Measurements from ENCODE around the gene ATP1A1.

The ATP1A1 gene

GRCh38 chr1:116389013-116389412 lies 16.0 kb downstream of the ATP1A1 start:
- no peak for DNase-seq (ENCODE audit: low read depth in 2 of 3, low spot score in 2 of 3)

GRCh38 chr1:116389686-116390085 lies 16.6 kb downstream of the ATP1A1 start:
- DNase-seq (ENCODE audit: low read depth in 2 of 3, low spot score in 2 of 3) = no peak

DNA sequence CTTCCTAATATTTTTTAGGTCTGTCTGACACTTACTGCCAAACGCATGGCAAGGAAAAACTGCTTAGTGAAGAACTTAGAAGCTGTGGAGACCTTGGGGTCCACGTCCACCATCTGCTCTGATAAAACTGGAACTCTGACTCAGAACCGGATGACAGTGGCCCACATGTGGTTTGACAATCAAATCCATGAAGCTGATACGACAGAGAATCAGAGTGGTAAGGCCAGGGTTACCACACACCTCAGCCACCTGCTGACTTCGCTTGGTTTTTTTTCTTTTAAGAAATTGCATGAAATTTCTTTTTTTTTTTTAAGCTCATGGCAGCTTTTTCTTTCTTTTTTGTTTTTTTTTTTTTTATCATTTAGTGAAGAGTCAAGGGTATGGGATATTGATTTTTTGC lies 17.2 kb downstream of the ATP1A1 start:
- DNase-seq (ENCODE audit: low read depth in 2 of 3, low spot score in 2 of 3) = no peak

- no peak for DNase-seq (ENCODE audit: low read depth in 2 of 3, low spot score in 2 of 3)
These were observed 18.1 kb downstream of the ATP1A1 start for GRCh38 chr1:116391185-116391584.

DNA sequence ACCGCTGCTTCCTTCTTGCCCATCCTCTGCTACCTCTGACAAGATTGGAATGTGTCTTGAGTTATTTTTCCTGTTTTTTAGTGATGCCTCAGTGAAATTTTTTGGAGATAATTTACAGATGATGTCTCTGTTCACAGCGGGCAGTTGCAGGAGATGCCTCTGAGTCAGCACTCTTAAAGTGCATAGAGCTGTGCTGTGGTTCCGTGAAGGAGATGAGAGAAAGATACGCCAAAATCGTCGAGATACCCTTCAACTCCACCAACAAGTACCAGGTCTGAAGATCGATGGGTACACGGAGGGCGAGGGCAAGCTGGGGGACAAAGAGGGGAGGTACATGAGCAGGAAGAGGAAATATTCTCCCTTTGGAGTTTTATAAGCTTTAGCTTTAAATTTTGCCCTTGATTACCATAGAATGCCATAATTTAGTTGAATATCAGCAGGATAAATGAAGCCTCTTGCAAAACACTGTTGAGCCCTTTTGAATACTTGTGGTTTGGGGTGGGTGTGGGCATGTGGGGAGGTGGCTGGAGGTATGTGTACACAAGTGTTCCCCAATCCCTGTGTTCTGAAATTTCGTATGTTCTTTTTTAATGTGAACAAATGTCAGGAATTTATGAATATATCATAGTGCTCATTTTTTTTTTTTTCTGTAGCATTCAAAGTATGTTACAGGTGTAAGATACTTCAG lies 19.8 kb downstream of the ATP1A1 start:
- no peak for DNase-seq (ENCODE audit: low read depth in 2 of 3, low spot score in 2 of 3)

DNA sequence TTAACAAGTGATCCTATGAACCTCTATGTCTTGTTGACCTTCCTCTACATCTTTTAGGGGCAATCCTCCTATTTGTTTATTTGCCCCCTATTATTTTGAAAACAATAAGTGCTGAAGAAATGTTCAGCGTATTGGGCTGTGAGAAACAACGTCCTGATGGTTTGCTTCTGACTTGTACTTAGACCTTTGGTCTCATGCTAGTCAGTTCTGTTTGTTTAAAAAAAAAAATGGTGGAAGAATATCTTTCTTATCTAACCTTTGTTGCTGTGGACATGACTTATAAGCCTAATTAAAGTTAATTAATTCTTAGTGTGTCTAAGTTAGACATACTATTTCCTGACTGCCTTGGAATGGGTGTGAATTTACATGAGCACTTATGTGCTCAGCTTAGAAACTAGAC lies 20.7 kb downstream of the ATP1A1 start:
- no peak for DNase-seq (ENCODE audit: low read depth in 2 of 3, low spot score in 2 of 3)

GRCh38 chr1:116394270-116394669 lies 21.2 kb downstream of the ATP1A1 start:
- no peak for DNase-seq (ENCODE audit: low read depth in 2 of 3, low spot score in 2 of 3)

DNA sequence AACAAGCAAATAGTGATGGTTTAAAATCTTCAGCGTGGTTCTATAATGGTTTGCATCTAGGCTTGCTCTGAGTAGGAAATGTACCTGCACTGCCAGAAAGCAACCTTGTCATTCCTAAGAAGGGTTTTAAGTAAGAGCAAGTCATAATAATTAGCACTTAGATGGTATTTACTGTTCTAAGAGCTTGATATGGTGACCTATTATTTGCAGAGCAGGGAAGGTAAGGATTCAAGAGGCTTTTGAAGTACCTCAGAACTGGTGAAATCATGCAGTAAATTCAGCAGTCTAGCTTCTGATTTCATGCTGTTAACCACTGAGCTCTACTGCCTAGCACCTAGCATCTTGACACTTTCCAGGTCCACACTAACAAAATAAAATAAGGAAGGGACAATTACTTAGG lies 23.7 kb downstream of the ATP1A1 start:
- DNase-seq (ENCODE audit: low read depth in 2 of 3, low spot score in 2 of 3) = no peak

- no peak for DNase-seq (ENCODE audit: low read depth in 2 of 3, low spot score in 2 of 3)
These were observed 24.7 kb downstream of the ATP1A1 start for GRCh38 chr1:116397728-116398127.

- no peak for DNase-seq (ENCODE audit: low read depth in 2 of 3, low spot score in 2 of 3)
These were observed 27.7 kb downstream of the ATP1A1 start for GRCh38 chr1:116400780-116401179.

GRCh38 chr1:116401646-116402176 lies 28.7 kb downstream of the ATP1A1 start:
- no peak for DNase-seq (ENCODE audit: low read depth in 2 of 3, low spot score in 2 of 3)

DNA sequence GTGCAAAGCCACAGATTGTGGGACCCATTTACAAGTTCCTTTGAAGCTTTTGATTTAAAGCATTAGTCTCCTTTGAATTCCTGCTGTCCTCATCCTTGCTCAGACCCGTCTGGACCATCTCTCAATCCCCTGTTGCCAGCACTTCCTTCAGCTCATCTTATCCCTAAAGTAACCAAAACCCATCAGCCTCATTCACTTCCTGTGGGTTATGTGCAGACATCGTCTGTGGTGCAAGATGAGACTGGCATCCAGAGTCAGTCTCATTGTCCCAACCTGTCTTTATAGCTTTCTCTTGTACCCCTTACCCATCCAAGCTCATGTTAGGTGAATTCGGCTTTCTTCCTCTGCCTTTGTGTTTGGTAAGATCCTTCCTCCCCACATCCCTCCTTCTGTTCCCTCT lies 29.3 kb downstream of the ATP1A1 start:
- no peak for DNase-seq (ENCODE audit: low read depth in 2 of 3, low spot score in 2 of 3)

- DNase-seq (ENCODE audit: low read depth in 2 of 3, low spot score in 2 of 3) = no peak
These were observed 30.6 kb downstream of the ATP1A1 start for GRCh38 chr1:116403496-116404136.

- no peak for DNase-seq (ENCODE audit: low read depth in 2 of 3, low spot score in 2 of 3)
These were observed 31.7 kb downstream of the ATP1A1 start for GRCh38 chr1:116404699-116405098.

DNA sequence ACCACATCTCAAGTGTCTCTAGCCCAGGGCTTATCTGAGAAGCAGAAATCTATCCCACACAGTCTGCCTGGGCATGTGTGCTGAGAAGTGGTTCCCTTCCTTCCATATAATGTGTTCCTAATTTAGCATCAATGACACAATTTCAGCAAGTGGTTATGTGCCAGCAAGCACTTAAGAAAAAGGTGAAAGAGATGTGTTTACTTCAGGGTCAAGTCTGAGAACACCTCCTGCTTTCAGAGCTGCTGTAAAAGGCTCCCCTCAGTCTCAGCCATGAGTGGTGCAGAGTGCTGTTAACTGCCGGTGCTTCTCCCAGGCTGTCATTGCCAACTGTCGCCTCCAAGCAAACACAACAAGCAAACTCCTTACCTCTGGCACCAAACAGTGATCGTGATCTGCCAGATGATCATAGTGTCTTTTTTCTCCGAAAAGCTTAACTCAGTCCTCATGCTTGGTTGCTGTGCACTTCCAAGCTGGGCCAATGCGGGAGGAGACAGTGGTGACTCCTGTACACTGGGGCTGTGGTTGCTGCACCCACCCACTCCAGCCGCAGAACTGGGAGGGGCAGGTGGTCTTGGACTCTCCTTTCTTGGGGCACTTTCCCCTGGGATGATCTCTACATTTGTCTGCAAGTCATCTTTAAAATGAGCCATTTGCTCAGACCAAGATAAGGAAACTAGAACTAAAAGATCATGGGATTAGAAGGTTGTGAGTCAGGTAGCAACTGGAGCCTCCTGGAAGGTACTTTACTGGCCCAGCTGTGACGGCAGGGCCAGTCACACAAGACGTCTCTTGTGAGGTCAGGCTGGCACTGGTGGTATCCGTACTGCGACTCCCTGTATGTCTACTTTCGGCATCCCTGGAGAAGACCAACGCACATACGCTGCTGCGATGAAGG lies 32.4 kb downstream of the ATP1A1 start:
- DNase-seq (ENCODE audit: low read depth in 2 of 3, low spot score in 2 of 3) = no peak

DNA sequence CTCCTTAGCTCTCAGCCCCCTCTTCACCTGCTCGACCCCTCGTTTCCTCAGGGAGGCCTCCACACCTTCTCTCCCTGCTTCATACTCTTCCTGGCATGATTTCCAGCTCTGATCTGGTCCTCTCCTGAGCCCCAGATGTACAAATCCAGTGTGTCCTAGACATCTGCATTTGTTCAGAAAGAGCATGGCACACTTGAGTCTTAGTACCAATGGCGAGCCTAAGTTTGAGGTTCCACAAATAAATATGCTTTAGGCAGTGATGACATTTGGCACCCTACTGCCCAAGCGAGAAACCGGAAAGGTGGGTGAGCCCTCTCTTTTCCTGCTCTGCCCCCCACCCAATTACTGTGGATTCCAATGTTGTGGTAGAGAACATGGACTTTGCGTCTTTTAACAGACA lies 34.0 kb downstream of the ATP1A1 start:
- no peak for DNase-seq (ENCODE audit: low read depth in 2 of 3, low spot score in 2 of 3)

DNA sequence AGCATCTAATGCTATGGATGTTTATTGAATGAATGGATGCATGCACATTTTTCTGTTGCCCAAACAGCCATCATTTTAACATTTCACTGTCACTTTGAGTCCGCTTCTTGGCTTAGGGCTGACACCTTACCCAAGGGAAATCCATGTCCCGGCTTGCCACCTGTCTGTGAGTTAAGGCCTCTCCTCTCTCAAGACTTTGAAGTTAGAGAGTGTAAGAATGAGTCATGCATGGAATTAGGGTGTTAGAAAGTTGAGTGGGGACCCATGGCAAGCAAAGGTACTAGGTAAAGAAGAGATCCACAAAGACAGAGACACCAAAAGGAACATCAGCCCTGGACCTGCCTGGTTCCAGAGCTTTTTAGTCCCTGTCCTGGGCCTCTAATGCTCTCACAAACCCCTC lies 35.1 kb downstream of the ATP1A1 start:
- DNase-seq (ENCODE audit: low read depth in 2 of 3, low spot score in 2 of 3) = no peak

DNA sequence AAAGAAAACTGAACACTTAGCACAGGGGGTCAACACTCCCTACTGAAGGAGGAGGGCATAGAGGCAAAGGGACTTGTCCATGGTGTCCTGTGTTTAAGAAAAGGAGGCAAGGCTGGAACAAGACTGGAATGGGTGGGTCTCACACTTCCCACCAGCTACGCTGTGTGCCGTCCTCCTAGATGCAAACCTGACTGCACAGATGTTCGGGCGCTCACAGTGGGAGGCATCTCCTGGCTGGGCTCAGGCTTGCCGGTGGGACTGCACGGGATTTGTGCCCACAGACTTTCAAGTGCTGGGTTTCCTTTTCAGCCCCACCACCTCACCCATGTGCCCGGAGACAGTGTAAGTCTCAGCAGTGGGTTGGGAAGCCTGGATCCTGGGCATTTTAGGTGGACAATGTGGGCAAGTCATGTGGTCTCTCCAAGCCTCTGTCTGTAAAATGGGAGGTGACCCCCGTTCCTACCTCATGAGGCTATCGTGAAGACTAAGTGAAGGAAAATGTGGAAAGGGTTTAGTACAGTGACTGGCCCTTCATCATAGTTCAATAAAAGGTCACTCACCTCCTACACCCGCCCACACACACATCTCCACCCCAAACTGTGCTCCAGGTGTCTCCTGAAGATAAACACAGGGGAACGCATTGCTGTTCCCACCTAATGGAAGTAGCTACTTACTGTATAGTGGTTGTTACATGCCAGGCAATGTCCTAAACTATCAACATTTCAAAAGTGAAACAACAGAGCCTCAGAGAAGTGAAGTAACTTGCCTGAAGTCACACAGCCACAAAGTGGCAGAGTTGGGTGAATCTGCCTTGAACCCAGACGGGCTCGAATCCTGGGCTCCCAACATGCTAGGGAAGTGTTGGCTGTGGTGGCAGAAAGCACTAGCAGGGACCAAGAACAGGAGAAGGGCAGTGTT lies 36.0 kb downstream of the ATP1A1 start:
- DNase-seq (ENCODE audit: low read depth in 2 of 3, low spot score in 2 of 3) = no peak

GRCh38 chr1:116409751-116410191 lies 36.7 kb downstream of the ATP1A1 start:
- no peak for DNase-seq (ENCODE audit: low read depth in 2 of 3, low spot score in 2 of 3)

GRCh38 chr1:116411784-116412479 lies 38.9 kb downstream of the ATP1A1 start:
- no peak for DNase-seq (ENCODE audit: low read depth in 2 of 3, low spot score in 2 of 3)

Measured in activated CD8-positive, alpha-beta memory T cell treated with anti-CD3 and anti-CD28 coated beads for 48 hours (primary cell).